Gastroesophageal sphincter (tissue), 4 donors: Measurements from ENCODE around the gene GPR150. TPM values are rescaled to one million over a fixed set of nuclear protein-coding genes. Genes with fewer than 3 reads are reported as not detected.

ENCODE experiments used
- ATAC-seq: fragments of 150-250 bp; one replicate; pipeline ENCODE4 v1.9.1; 2016; ENCODE audit warnings: mild to moderate bottlenecking, moderate library complexity
- H3K27ac ChIP-seq, 4 donors: fragments of 200-600 bp; sonication (generic) in 3 of 4; 1 replicate in 3 of 4; 2 replicates in 1 of 4; pipeline ENCODE4 v1.5.1; 2016 to 2019
- H3K27me3 ChIP-seq: fragments of 200-600 bp; sonication (generic); one replicate; pipeline ENCODE4 v1.5.1; 2019
- H3K36me3 ChIP-seq, 2 donors: fragments of 200-600 bp; sonication (generic); one replicate each; pipeline ENCODE4 v1.5.1; 2019; ENCODE audit warnings: control low read depth in 1 of 2
- H3K4me1 ChIP-seq, 3 donors: fragments of 200-600 bp; sonication (generic); 1 replicate in 2 of 3; 2 replicates in 1 of 3; pipeline ENCODE4 v1.5.1; 2016 to 2019; ENCODE audit warnings: control low read depth in 2 of 3
- H3K4me3 ChIP-seq, 2 donors: fragments of 200-600 bp; sonication (generic); one replicate each; pipeline ENCODE4 v1.5.1; 2019; ENCODE audit warnings: mild to moderate bottlenecking in 1 of 2, moderate library complexity in 1 of 2
- H3K9me3 ChIP-seq, 3 donors: fragments of 200-600 bp; sonication (generic); one replicate each; pipeline ENCODE4 v1.5.1; 2017 to 2019; ENCODE audit warnings: control low read depth in 2 of 3
- EP300 ChIP-seq: sonication (generic); formaldehyde crosslinking; IDR thresholded peaks from one replicate; pipeline ENCODE4 v1.6.1; 2017; ENCODE audit warnings: antibody characterized with exemption, mild to moderate bottlenecking
- POLR2A ChIP-seq, 2 donors: fragments of 450-650 bp; IDR thresholded peaks; one replicate each; pipeline ENCODE4 v1.6.1; 2017; ENCODE audit warnings: antibody characterized with exemption in 2 of 2, mild to moderate bottlenecking in 2 of 2, moderate library complexity in 1 of 2
- POLR2AphosphoS5 ChIP-seq: sonication (generic); formaldehyde crosslinking; IDR thresholded peaks from one replicate; pipeline ENCODE4 v1.6.1; 2017; ENCODE audit warnings: antibody characterized with exemption
- WGBS, 2 donors: methylation state at CpG; one replicate each; pipeline ENCODE4 v1.1.5; 2018; ENCODE audit warnings: low coverage in 1 of 2; 5-methylcytosine and 5-hydroxymethylcytosine counted together
- total RNA-seq, 4 donors: library from RNA; depleted of rRNA; stranded (reverse); fragments of >200 nt; gene quantifications; one replicate each; pipeline ENCODE4 v1.1.0, GENCODE V29; 2016
- TF ChIP-seq, protein P1 (sequence below), 4 experiments: fragments of 200-600 bp in 2 of 4; fragments of 450-650 bp in 2 of 4; sonication (generic) in 1 of 4; IDR thresholded peaks; one replicate each; pipeline ENCODE4 v1.5.1; 2017 to 2019; ENCODE audit warnings: antibody characterized with exemption in 4 of 4, mild to moderate bottlenecking in 2 of 4, moderate library complexity in 2 of 4

GPR150 gene
- total RNA-seq, 4 donors from 2014 or later: 0.31 to 0.39 TPM; not detected in 2

DNA sequence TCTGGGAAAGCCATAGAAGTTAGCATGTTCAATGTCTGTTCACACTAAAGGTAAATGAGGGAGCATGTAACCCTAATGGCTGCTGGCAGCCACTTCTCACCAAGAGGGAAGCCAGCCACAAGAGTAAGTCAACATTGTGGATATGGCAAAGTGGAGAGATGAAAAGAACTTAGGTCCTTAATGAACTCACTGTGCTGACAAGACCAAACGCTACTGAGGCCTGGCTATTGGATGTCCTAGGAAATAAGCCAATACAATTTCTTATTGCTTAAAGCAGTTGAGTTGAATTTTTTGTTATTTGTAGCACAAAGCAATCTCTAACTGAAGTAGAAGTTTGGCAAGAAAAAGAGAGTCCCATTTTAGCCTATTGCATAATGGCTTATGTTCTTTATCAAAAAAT is 6.8 kb downstream of the GPR150 start:
- H3K9me3 ChIP-seq: no peaks in the 10 kb centered on the region
- H3K4me3 ChIP-seq: no peak overlapping the region
- no peaks in the 10 kb centered on the region for H3K36me3 ChIP-seq
- no peaks in the 10 kb centered on the region for H3K27me3 ChIP-seq
- H3K27ac ChIP-seq: no peak overlapping the region
- WGBS, 2 donors: 83 to 100% methylated on average over 1 of the region's 1 CpG
- peak; percentile 28 for ATAC-seq
- TF ChIP-seq POLR2AphosphoS5: no peak
- TF ChIP-seq POLR2A (IDR thresholded peaks at IDR 0.05): no peak
- TF ChIP-seq, protein P1, sequence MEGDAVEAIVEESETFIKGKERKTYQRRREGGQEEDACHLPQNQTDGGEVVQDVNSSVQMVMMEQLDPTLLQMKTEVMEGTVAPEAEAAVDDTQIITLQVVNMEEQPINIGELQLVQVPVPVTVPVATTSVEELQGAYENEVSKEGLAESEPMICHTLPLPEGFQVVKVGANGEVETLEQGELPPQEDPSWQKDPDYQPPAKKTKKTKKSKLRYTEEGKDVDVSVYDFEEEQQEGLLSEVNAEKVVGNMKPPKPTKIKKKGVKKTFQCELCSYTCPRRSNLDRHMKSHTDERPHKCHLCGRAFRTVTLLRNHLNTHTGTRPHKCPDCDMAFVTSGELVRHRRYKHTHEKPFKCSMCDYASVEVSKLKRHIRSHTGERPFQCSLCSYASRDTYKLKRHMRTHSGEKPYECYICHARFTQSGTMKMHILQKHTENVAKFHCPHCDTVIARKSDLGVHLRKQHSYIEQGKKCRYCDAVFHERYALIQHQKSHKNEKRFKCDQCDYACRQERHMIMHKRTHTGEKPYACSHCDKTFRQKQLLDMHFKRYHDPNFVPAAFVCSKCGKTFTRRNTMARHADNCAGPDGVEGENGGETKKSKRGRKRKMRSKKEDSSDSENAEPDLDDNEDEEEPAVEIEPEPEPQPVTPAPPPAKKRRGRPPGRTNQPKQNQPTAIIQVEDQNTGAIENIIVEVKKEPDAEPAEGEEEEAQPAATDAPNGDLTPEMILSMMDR (IDR thresholded peaks at IDR 0.05): no peak
- no peak for TF ChIP-seq EP300
- H3K4me1 ChIP-seq: peaks cover 0 to 8% (median 3%) of the 10 kb centered on the region in 3 donors

DNA sequence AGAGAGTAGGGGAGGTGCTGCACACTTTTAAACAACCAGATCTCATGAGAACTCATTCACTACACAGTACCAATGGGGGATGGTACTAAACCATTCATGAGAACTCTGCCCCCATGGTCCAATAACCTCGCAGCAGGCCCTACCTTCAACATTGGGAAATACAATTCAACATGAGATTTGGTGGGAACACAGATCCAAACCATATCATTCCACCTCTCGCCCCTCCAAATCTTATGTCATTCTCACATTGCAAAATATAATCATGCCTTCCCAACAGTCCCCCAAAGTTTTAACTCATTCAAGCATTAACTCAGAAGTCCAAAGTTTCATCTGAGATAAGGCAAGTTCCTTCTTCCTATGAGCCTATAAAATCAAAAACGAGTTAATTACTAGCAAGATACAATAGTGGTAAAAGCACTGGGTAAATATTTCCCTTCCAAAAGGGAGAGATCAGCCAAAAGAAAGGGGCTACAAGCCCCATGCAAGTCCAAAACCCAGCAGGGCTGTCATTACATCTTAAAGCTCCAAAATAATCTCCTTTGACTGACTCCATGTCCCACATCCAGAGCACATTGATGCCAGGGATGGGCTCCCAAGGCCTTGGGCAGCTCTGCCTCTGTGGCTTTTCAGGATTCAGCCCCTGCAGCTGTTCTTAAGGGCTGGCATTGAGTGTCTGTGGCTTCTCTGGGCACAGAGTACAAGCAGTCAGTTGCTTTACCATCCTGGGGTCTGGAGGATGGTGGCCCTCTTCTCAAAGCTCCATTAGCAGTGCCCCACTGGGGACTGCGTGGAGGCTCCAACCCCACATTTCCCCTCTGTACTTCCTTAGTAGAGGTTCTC is 8.3 kb downstream of the GPR150 start:
- peaks cover 0 to 9% (median 3%) of the 10 kb centered on the region in 3 donors for H3K4me1 ChIP-seq
- WGBS, 2 donors: 79 to 94% methylated on average over 3 to 4 of the region's 4 CpGs
- no peak for ATAC-seq

DNA sequence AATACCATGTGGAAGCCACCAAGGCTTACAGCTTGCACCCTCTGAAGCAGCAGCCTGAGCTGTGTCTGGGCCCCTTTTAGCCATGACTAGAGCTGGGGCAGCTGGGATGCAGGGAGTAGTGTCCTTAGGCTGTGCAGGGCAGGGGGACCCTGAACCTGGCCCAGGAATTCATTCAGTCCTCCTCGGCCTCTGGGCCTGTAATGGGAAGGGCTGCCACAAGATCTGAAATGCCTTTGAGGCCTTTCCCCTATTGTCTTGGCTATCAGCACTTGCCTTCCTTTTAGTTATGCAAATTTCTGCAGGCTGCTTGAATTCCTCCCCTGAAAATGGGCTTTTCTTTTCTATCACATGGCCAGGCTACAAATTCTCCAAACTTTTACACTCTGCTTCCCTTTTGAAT is 9.0 kb downstream of the GPR150 start:
- TF ChIP-seq POLR2AphosphoS5 (no peak), EP300 (no peak), POLR2A (IDR thresholded peaks at IDR 0.05) (no peak)
- TF ChIP-seq, protein P1 (IDR thresholded peaks at IDR 0.05): no peak
- no peaks in the 10 kb centered on the region for H3K9me3 ChIP-seq
- WGBS, 2 donors: no CpG with 5 or more reads among the region's 1 CpG
- no peak overlapping the region for H3K27ac ChIP-seq
- H3K36me3 ChIP-seq: no peaks in the 10 kb centered on the region
- H3K4me1 ChIP-seq: peaks cover 0 to 9% (median 3%) of the 10 kb centered on the region in 3 donors
- no peak overlapping the region for H3K4me3 ChIP-seq
- ATAC-seq: no peak
- no peaks in the 10 kb centered on the region for H3K27me3 ChIP-seq

More for the DNA sequence above, 8.3 kb downstream of the GPR150 start:
- Histone ChIP-seq H3K36me3 (no peaks in the 10 kb centered on the region), H3K4me3 (no peak overlapping the region), H3K27ac (no peak overlapping the region), H3K9me3 (no peaks in the 10 kb centered on the region), H3K27me3 (no peaks in the 10 kb centered on the region)
- TF ChIP-seq EP300: no peak
- TF ChIP-seq POLR2A (IDR thresholded peaks at IDR 0.05): no peak
- TF ChIP-seq, protein P1 (IDR thresholded peaks at IDR 0.05): no peak
- no peak for TF ChIP-seq POLR2AphosphoS5

DNA sequence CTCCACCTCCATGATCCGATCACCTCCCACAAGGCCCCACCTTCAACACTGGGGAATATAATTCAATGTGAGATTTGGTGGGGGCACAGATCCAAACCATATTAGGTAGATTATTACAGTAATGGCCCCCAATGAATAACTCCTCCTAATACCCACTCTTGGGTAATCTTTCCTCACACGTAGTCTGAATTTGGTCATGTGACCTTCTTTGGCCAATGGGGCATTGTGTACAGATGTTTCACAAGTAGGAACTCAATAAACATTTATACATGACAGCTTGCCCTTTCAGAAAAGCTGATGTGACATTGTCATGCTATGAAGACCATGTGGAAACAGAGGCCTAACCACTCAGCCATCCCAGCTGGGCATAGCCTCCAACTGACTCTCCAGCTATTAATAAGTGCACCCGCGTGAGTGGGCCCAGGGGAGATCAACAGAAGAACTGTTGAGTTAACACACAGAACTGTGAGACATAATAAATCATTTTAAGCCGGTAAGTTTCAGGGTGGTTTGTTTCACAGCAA is 10.6 kb downstream of the GPR150 start:
- 95 to 100% methylated on average over 1 to 5 of the region's 5 CpGs for WGBS, 2 donors
- Histone ChIP-seq H3K4me1 (peaks cover 0 to 9% (median 3%) of the 10 kb centered on the region in 3 donors), H3K27me3 (no peaks in the 10 kb centered on the region), H3K36me3 (no peaks in the 10 kb centered on the region), H3K27ac (no peak overlapping the region), H3K4me3 (no peak overlapping the region), H3K9me3 (no peaks in the 10 kb centered on the region)
- ATAC-seq: no peak
- TF ChIP-seq, protein P1 (IDR thresholded peaks at IDR 0.05): no peak
- TF ChIP-seq EP300: no peak
- no peak for TF ChIP-seq POLR2AphosphoS5
- no peak for TF ChIP-seq POLR2A (IDR thresholded peaks at IDR 0.05)
